ENCODE data around the gene UBA5. TPM values are rescaled to one million over a fixed set of nuclear protein-coding genes. Genes with fewer than 3 reads are reported as not detected.

The UBA5 gene
- total and polyA plus RNA-seq, 2 of the 13 experiments (the other 11 are each of a cell fraction or from before 2014, with no cell fraction given) = 30.2 to 46.8 TPM

GRCh38 chr3:132722165-132723023, 62.3 kb downstream of the UBA5 start, which contains the start of gene NPHP3 (continued):
- TF ChIP-seq, protein P1, sequence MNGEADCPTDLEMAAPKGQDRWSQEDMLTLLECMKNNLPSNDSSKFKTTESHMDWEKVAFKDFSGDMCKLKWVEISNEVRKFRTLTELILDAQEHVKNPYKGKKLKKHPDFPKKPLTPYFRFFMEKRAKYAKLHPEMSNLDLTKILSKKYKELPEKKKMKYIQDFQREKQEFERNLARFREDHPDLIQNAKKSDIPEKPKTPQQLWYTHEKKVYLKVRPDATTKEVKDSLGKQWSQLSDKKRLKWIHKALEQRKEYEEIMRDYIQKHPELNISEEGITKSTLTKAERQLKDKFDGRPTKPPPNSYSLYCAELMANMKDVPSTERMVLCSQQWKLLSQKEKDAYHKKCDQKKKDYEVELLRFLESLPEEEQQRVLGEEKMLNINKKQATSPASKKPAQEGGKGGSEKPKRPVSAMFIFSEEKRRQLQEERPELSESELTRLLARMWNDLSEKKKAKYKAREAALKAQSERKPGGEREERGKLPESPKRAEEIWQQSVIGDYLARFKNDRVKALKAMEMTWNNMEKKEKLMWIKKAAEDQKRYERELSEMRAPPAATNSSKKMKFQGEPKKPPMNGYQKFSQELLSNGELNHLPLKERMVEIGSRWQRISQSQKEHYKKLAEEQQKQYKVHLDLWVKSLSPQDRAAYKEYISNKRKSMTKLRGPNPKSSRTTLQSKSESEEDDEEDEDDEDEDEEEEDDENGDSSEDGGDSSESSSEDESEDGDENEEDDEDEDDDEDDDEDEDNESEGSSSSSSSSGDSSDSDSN (CRISPR knock-in tag; IDR thresholded peaks at IDR 0.05) = peak; percentile 90
- TF ChIP-seq GLI4 (CRISPR knock-in tag; IDR thresholded peaks at IDR 0.05; ENCODE audit: borderline replicate concordance) (no peak), MTF1 (CRISPR knock-in tag; IDR thresholded peaks at IDR 0.05) (no peak), RFXANK (CRISPR knock-in tag; IDR thresholded peaks at IDR 0.05) (no peak), MLLT10 (CRISPR knock-in tag; IDR thresholded peaks at IDR 0.05) (no peak), ZNF343 (CRISPR knock-in tag; IDR thresholded peaks at IDR 0.05) (0 out of 2 replicates have a peak, but pooled peaks have one; percentile 48), JUND (CRISPR knock-in tag; IDR thresholded peaks at IDR 0.05) (no peak), NR2F2 (IDR thresholded peaks at IDR 0.05; ENCODE audit: borderline replicate concordance, low read depth) (no peak), GATA4 (IDR thresholded peaks at IDR 0.05; ENCODE audit: borderline replicate concordance, low read depth) (peak; percentile 49; the same call in 1 of the 2 replicates), CBX5 (CRISPR knock-in tag; IDR thresholded peaks at IDR 0.05; ENCODE audit: borderline replicate concordance) (no peak), SMAD1 (CRISPR knock-in tag; IDR thresholded peaks at IDR 0.05; ENCODE audit: borderline replicate concordance, low read depth) (no peak), AKAP8 (CRISPR knock-in tag; IDR thresholded peaks at IDR 0.05) (no peak), NFRKB (IDR thresholded peaks at IDR 0.05) (no peak), YEATS2 (CRISPR knock-in tag; IDR thresholded peaks at IDR 0.05; ENCODE audit: borderline replicate concordance) (no peak), ZNF879 (CRISPR knock-in tag; IDR thresholded peaks at IDR 0.05) (no peak)
- TF ChIP-seq, protein P2, sequence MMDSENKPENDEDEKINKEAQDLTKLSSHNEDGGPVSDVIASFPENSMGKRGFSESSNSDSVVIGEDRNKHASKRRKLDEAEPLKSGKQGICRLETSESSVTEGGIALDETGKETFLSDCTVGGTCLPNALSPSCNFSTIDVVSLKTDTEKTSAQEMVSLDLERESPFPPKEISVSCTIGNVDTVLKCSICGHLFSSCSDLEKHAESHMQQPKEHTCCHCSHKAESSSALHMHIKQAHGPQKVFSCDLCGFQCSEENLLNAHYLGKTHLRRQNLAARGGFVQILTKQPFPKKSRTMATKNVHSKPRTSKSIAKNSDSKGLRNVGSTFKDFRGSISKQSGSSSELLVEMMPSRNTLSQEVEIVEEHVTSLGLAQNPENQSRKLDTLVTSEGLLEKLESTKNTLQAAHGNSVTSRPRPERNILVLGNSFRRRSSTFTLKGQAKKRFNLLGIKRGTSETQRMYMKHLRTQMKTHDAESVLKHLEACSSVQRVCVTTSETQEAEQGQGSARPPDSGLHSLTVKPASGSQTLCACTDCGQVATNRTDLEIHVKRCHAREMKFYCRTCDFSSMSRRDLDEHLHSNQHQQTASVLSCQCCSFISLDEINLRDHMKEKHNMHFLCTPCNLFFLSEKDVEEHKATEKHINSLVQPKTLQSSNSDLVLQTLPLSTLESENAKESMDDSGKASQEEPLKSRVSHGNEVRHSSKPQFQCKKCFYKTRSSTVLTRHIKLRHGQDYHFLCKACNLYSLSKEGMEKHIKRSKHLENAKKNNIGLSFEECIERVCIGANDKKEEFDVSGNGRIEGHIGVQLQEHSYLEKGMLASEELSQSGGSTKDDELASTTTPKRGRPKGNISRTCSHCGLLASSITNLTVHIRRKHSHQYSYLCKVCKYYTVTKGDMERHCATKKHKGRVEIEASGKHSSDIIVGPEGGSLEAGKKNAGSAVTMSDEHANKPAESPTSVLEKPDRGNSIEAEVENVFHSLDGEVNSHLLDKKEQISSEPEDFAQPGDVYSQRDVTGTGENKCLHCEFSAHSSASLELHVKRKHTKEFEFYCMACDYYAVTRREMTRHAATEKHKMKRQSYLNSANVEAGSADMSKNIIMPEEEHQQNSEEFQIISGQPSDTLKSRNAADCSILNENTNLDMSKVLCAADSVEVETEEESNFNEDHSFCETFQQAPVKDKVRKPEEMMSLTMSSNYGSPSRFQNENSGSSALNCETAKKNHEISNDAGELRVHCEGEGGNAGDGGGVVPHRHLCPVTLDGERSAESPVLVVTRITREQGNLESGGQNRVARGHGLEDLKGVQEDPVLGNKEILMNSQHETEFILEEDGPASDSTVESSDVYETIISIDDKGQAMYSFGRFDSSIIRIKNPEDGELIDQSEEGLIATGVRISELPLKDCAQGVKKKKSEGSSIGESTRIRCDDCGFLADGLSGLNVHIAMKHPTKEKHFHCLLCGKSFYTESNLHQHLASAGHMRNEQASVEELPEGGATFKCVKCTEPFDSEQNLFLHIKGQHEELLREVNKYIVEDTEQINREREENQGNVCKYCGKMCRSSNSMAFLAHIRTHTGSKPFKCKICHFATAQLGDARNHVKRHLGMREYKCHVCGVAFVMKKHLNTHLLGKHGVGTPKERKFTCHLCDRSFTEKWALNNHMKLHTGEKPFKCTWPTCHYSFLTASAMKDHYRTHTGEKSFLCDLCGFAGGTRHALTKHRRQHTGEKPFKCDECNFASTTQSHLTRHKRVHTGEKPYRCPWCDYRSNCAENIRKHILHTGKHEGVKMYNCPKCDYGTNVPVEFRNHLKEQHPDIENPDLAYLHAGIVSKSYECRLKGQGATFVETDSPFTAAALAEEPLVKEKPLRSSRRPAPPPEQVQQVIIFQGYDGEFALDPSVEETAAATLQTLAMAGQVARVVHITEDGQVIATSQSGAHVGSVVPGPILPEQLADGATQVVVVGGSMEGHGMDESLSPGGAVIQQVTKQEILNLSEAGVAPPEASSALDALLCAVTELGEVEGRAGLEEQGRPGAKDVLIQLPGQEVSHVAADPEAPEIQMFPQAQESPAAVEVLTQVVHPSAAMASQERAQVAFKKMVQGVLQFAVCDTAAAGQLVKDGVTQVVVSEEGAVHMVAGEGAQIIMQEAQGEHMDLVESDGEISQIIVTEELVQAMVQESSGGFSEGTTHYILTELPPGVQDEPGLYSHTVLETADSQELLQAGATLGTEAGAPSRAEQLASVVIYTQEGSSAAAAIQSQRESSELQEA (CRISPR knock-in tag; IDR thresholded peaks at IDR 0.05; ENCODE audit: not compliant biosample characterization) = no peak
- TF ChIP-seq, protein P3, sequence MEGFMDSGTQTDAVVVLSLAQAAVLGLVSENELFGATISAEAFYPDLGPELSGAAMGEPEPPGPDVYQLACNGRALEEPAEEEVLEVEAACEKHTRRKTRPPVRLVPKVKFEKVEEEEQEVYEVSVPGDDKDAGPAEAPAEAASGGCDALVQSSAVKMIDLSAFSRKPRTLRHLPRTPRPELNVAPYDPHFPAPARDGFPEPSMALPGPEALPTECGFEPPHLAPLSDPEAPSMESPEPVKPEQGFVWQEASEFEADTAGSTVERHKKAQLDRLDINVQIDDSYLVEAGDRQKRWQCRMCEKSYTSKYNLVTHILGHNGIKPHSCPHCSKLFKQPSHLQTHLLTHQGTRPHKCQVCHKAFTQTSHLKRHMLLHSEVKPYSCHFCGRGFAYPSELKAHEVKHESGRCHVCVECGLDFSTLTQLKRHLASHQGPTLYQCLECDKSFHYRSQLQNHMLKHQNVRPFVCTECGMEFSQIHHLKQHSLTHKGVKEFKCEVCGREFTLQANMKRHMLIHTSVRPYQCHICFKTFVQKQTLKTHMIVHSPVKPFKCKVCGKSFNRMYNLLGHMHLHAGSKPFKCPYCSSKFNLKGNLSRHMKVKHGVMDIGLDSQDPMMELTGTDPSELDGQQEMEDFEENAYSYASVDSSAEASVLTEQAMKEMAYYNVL (CRISPR knock-in tag; IDR thresholded peaks at IDR 0.05; ENCODE audit: borderline replicate concordance) = peak; percentile 62; the same call in 1 of the 2 replicates

Measured in HepG2 (cell line).